Endothelial cell of umbilical vein (primary cell): ENCODE data around the gene PUS10. TPM values are rescaled to one million over a fixed set of nuclear protein-coding genes. Genes with fewer than 3 reads are reported as not detected.

Source experiments
- BruUV-seq: library from RNA; stranded (reverse); fragments of 400-500 nt; replicated peaks from 2 replicates; lab custom pipeline; 2021; lab: Mats Ljungman, UMichigan
- CTCF ChIA-PET: fragments of 300-600, 350-600 bp; sonication (Branson Sonifier 250); formaldehyde crosslinking; loops from one replicate; lab custom pipeline; 2021; ENCODE audit warnings: antibody characterized with exemption, inconsistent platforms; lab: Charles Lee
- POLR2A ChIA-PET: fragments of 300-600, 350-600 bp; sonication (Branson Sonifier 250); formaldehyde crosslinking; loops from one replicate; lab custom pipeline; 2021; ENCODE audit warnings: antibody characterized with exemption, inconsistent platforms; lab: Charles Lee
- DNase-seq: peaks from one replicate; pipeline ENCODE4 v3.0.0-alpha.2; 2011; ENCODE audit warnings: low read depth, low spot score
- FAIRE-seq: peaks from 2 replicates; lab custom pipeline; 2011; peaks lifted over from hg19 to GRCh38; lab: Jason Lieb, UNC
- H2AFZ ChIP-seq: 2 replicates; pipeline ENCODE4 v1.6.0; 2012; ENCODE audit warnings: low read depth, low read length, control low read depth, inconsistent platforms
- H3K27ac ChIP-seq: 2 replicates; pipeline ENCODE4 v1.5.1; 2011; ENCODE audit warnings: low read depth, mild to moderate bottlenecking, control low read depth, low read length, moderate library complexity; ENCODE audit not compliant: insufficient read depth
- H3K27me3 ChIP-seq, 2 experiments: 2 replicates each; pipeline versions ENCODE4 v1.6.0 to v1.6.1; 2011; ENCODE audit warnings: low read length in 2 of 2, mixed read lengths in 1 of 2; ENCODE audit not compliant: control insufficient read depth in 2 of 2, insufficient read depth in 2 of 2
- H3K36me3 ChIP-seq, 2 experiments: 2 replicates in 1 of 2; 3 replicates in 1 of 2; pipeline ENCODE4 v1.5.1; 2011; ENCODE audit warnings: low read length in 2 of 2, mild to moderate bottlenecking in 1 of 2, moderate library complexity in 1 of 2; ENCODE audit not compliant: control insufficient read depth in 2 of 2, insufficient read depth in 2 of 2; ENCODE audit errors: extremely low read depth in 1 of 2
- H3K4me1 ChIP-seq: 3 replicates; pipeline ENCODE4 v1.5.1; 2011; ENCODE audit warnings: mild to moderate bottlenecking, low read length; ENCODE audit not compliant: control insufficient read depth, insufficient read depth; ENCODE audit errors: extremely low read depth
- H3K4me2 ChIP-seq: 2 replicates; pipeline ENCODE4 v1.6.1; 2011; ENCODE audit warnings: low read length, control low read depth, mixed read lengths; ENCODE audit not compliant: insufficient read depth
- H3K4me3 ChIP-seq, 3 experiments: fragments of 200-600 bp in 1 of 3; sonication (generic), shearing (Covaris generic) in 1 of 3; replicated peaks in 1 of 3; 2 replicates each; pipeline ENCODE4 v1.5.1; 2011 to 2016; ENCODE audit warnings: control low read depth in 3 of 3, low read length in 3 of 3, mild to moderate bottlenecking in 2 of 3, inconsistent platforms in 1 of 3, low read depth in 1 of 3, moderate library complexity in 1 of 3; ENCODE audit not compliant: insufficient read depth in 1 of 3
- H3K79me2 ChIP-seq: 2 replicates; pipeline ENCODE4 v1.6.0; 2012; ENCODE audit warnings: low read length, inconsistent platforms; ENCODE audit not compliant: control insufficient read depth, insufficient read depth
- H3K9ac ChIP-seq: replicated peaks from 2 replicates; pipeline ENCODE3; 2011; ENCODE audit warnings: low read length, control low read depth; ENCODE audit not compliant: insufficient read depth; ENCODE audit errors: extremely low read depth
- H3K9me1 ChIP-seq: replicated peaks from 3 replicates; pipeline ENCODE4 v1.6.0; 2011; ENCODE audit warnings: mild to moderate bottlenecking, low read length; ENCODE audit not compliant: control insufficient read depth, insufficient read depth; ENCODE audit errors: extremely low read depth
- H3K9me3 ChIP-seq: replicated peaks from 2 replicates; pipeline ENCODE4 v1.5.1; 2012; ENCODE audit warnings: low read length, inconsistent platforms; ENCODE audit not compliant: control insufficient read depth, insufficient read depth
- H4K20me1 ChIP-seq: replicated peaks from 2 replicates; pipeline ENCODE3; 2011; ENCODE audit warnings: mild to moderate bottlenecking, low read length; ENCODE audit not compliant: control insufficient read depth, insufficient read depth; ENCODE audit errors: extremely low read depth
- CTCF ChIP-seq, 2 donors: IDR thresholded peaks; 1 replicate in 1 of 2; 2 replicates in 1 of 2; pipeline ENCODE4 v1.5.1; 2011; ENCODE audit warnings: low read length in 2 of 2, mild to moderate bottlenecking in 2 of 2, moderate library complexity in 2 of 2, control low read depth in 1 of 2, inconsistent platforms in 1 of 2, low read depth in 1 of 2; ENCODE audit not compliant: insufficient read depth in 1 of 2; ENCODE audit errors: extremely low read depth in 1 of 2
- EZH2 ChIP-seq: IDR thresholded peaks from 2 replicates; pipeline ENCODE4 v1.6.1; 2012; ENCODE audit warnings: borderline replicate concordance, low read depth, mild to moderate bottlenecking, moderate library complexity, low read length, inconsistent platforms; ENCODE audit not compliant: severe bottlenecking
- FOS ChIP-seq: IDR thresholded peaks from 2 replicates; pipeline ENCODE4 v1.6.1; 2011; ENCODE audit warnings: mild to moderate bottlenecking, low read length, moderate library complexity, borderline replicate concordance; ENCODE audit not compliant: insufficient read depth
- GATA2 ChIP-seq: IDR thresholded peaks from 2 replicates; pipeline ENCODE4 v1.7.0; 2011; ENCODE audit warnings: low read depth, mild to moderate bottlenecking, moderate library complexity, mixed read lengths, low read length; ENCODE audit not compliant: insufficient read length, insufficient read depth
- JUN ChIP-seq: IDR thresholded peaks from 2 replicates; pipeline ENCODE4 v1.6.1; 2011; ENCODE audit warnings: borderline replicate concordance, low read depth; ENCODE audit not compliant: insufficient read length, insufficient read depth
- MYC ChIP-seq: IDR thresholded peaks from one replicate; pipeline ENCODE4 v1.6.1; 2011; ENCODE audit warnings: mild to moderate bottlenecking, low read depth, low read length
- POLR2A ChIP-seq: IDR thresholded peaks from 2 replicates; pipeline ENCODE4 v1.6.1; 2012; ENCODE audit warnings: low read depth, mild to moderate bottlenecking, control low read depth, low read length
- POLR2AphosphoS5 ChIP-seq: IDR thresholded peaks from 2 replicates; pipeline ENCODE4 v1.6.1; 2012; ENCODE audit warnings: low read depth, mild to moderate bottlenecking, control low read depth, low read length, moderate library complexity; ENCODE audit not compliant: insufficient read depth
- dilution Hi-C: fragments of 300-500 bp; cut with MboI; formaldehyde crosslinking; loops from one replicate; pipeline ENCODE4 v1.15.0; 2019; ENCODE audit warnings: low sequenced_read_pairs; ENCODE audit not compliant: extremely low pct_ligation_motif_present
- intact Hi-C: fragments of 100-400 bp; cut with micrococcal nuclease; formaldehyde crosslinking; loops from one replicate; pipeline ENCODE4 v1.10.0; 2022
- polyA plus RNA-seq, 4 experiments: library from polyadenylated mRNA; depleted of rRNA in 3 of 4; stranded (reverse) in 3 of 4; unstranded in 1 of 4; fragments of >200 nt; gene quantifications; 2 replicates each; pipeline versions ENCODE4 v1.2.1 to v1.2.3, GENCODE V29; 2011 to 2012; ENCODE audit warnings: missing spikeins in 1 of 4
- total RNA-seq: library from RNA; stranded (reverse); gene quantifications from 2 replicates; pipeline ENCODE4 v1.2.3, GENCODE V29; 2021
- TF ChIP-seq, protein P1 (sequence below): IDR thresholded peaks from 2 replicates; pipeline ENCODE4 v1.6.1; 2011; ENCODE audit not compliant: insufficient read depth, insufficient read length

The PUS10 gene
- total and polyA plus RNA-seq, 2 donors (not counting 3 experiments of a cell fraction or from before 2014, with no cell fraction given), result 3.7 to 10.3 TPM

GRCh38 chr2:61023670-61024069, 5.6 kb upstream of the PUS10 start:
- dilution Hi-C loops (no loop called here), intact Hi-C loops (no loop called here)
- H3K9me1 ChIP-seq, result no peaks in the 10 kb centered on the region
- FAIRE-seq (no peak), DNase-seq (no peak)
- H3K4me3 ChIP-seq, result no peak overlapping the region
- no peak overlapping the region for H3K4me2 ChIP-seq
- no peaks in the 10 kb centered on the region for H4K20me1 ChIP-seq
- peaks cover 48% of the 10 kb centered on the region for H3K79me2 ChIP-seq
- H3K4me1 ChIP-seq, result peaks cover 6% of the 10 kb centered on the region
- TF ChIP-seq MYC (no peak), FOS (no peak), POLR2A (no peak), POLR2AphosphoS5 (no peak), EZH2 (no peak), GATA2 (no peak), JUN (no peak), CTCF (IDR thresholded peaks at IDR 0.05; ENCODE audit: extremely low read depth in 1 of 2, insufficient read depth in 1 of 2, low read depth in 1 of 2, low read length in 2 of 2) (no peak)
- TF ChIP-seq, protein P1, sequence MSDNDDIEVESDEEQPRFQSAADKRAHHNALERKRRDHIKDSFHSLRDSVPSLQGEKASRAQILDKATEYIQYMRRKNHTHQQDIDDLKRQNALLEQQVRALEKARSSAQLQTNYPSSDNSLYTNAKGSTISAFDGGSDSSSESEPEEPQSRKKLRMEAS, result no peak
- H3K9ac ChIP-seq, result no peak overlapping the region
- CTCF ChIA-PET, result no interaction called here
- H3K27me3 ChIP-seq, result no peaks in the 10 kb centered on the region
- POLR2A ChIA-PET, result no interaction called here
- no TSS peak for BruUV-seq
- no peak overlapping the region for H3K27ac ChIP-seq
- peaks cover 4% of the 10 kb centered on the region in 2 experiments for H3K36me3 ChIP-seq
- H3K9me3 ChIP-seq, result no peaks in the 10 kb centered on the region
- H2AFZ ChIP-seq, result no peak overlapping the region
